G401 (cell line): Measurements from ENCODE around the gene PTK6. TPM values are rescaled to one million over a fixed set of nuclear protein-coding genes. Genes with fewer than 3 reads are reported as not detected.

ENCODE experiments used
- DNase-seq: peaks from one replicate; pipeline ENCODE4 v3.0.0-alpha.2; 2015; ENCODE audit warnings: low spot score
- in situ Hi-C: cut with HindIII; loops from 2 replicates; pipeline ENCODE4 v1.10.0; 2016; ENCODE audit warnings: low sequenced_read_pairs, mixed read lengths
- total RNA-seq: library from RNA; depleted of rRNA; stranded (reverse); fragments of >200 nt; shearing (Covaris generic); gene quantifications from 2 replicates; pipeline ENCODE4 v1.2.3, GENCODE V29; 2014; rRNA removed

PTK6 gene
- total RNA-seq = 0.10 TPM in 1 of 2 replicates, not detected in the other

GRCh38 chr20:63536997-63537524 is at the start of gene PTK6:
Gene PTK6 (minus strand): TSS chr20:63537376. CDS start chr20:63537314, 62 bp downstream.
- in situ Hi-C loops = no loop called here
- DNase-seq = no peak

GRCh38 chr20:63586797-63587196 is 49.6 kb upstream of the PTK6 start:
- in situ Hi-C loops = no loop called here
- no peak for DNase-seq

DNA sequence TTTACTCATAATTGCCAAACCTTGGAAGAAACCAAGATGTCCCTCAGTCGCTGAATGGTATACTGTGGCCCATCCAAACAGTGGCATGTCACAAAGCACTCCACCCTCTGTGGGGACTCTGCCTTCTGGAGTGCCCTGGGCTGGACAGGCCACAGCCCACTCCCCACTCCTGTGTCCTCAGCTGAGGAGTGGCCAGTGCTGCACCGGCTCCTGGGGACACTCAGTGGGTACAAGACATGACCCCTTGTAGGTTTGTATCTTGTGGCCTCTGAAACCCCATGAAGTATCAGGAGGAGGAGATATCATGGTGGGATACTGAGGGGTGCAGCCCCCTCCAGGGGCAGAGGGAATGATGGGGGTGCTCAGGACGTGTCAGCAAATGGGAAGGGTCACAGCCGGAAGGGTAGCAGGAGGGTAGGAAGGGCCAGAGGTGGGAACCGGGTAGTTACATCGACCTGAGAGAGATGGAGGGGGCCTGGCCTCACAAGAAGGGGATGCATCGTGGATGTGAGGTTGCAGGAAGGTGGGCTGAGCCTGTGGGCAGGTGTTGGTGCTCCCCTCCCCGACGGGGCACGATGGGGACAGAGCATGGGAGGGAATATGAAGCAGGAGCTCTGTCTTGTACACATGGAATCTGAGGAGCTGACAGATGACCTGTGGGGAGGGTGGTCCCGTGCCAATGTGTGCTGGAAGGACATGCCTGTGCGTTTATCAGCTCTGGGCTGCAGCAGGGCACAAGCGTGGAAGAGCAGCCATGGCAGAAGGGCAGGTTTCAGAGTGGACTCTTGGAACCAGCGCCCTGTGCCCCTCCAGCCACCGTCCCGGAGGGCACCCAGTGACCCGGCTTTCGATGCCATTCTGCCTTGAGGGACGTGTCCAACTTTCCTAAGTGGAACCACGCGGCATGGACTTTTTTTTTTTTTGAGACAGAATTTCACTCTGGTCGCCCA is 48.7 kb upstream of the PTK6 start:
- in situ Hi-C loops = no loop called here

DNA sequence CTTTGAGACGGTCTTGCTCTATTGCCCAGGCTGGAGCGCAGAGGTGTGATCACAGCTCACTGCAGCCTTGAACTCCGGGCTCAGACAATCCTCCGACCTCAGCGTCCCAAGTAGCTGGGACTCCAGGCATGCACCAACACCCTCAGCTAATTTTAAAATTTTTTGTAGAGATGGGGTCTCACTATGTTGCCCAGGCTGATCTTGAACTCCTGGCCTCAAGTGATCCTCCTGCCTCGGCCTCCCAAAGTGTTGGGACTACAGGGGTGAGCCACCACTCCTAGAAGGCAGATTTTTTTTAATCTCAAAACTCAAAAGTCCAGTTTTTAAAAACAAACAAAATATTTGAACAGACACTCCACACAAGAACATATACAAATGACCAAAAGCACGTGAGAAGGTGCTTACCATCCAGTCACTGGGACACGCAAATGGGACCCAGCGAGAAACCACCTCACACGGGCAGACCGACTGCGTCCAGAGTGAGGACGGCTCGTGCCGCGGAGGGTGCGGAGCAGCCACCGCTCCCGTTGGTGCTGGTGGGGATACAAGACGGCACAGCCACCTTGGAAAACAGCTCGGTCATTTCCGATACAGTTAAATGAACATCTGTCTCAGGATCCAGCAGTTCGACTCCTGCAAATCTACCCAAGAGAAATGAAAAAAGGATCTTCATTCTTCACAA is 45.3 kb upstream of the PTK6 start:
- no peak for DNase-seq
- in situ Hi-C loops = no loop called here

More for the DNA sequence above, 48.7 kb upstream of the PTK6 start:
- no peak for DNase-seq

GRCh38 chr20:63580796-63581461 is 43.8 kb upstream of the PTK6 start:
- peak; percentile 76 for DNase-seq
- in situ Hi-C loops = no loop called here

- in situ Hi-C loops = no loop called here
- no peak for DNase-seq
Observed at GRCh38 chr20:63579017-63579694, 42.0 kb upstream of the PTK6 start.

DNA sequence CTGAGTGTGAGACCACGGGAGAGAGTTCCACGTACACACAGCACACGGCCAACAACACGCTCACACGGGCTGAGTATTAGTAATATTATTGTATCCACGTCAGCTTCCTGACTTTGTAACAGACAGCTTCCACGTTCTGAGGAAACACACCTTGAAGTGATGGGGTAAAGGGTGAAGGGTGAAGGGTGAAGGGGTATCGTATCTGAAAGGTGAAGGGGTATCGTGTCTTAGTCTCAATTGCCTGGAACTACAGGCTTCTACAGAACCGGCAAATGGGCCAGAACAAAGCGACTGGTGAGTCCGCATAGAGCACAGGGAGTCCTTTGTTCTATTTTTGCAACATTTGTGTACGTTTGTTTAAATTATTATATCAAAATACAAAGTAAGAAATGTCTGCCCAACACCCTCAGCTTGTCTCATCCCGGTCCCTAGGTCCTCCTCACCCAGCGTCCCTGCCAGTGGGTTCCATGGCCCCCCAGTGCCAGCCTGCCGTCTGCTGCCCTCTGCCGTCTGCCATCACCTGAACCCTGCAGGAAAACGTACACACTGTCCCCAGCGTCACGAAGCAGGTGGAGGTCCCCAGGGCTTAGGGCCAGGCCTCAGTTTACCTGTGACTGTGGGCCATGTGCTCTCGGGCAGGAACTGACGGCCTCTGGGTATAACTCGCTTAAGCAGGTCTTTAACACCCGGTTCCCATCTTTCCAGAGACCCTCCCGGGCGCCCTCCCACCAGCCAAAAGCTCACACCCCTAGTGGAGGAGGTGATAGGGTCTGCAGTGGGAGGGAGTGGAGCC is 41.2 kb upstream of the PTK6 start:
- in situ Hi-C loops = no loop called here
- DNase-seq = no peak

- in situ Hi-C loops = no loop called here
Observed at GRCh38 chr20:63577317-63577894, 40.2 kb upstream of the PTK6 start.

DNA sequence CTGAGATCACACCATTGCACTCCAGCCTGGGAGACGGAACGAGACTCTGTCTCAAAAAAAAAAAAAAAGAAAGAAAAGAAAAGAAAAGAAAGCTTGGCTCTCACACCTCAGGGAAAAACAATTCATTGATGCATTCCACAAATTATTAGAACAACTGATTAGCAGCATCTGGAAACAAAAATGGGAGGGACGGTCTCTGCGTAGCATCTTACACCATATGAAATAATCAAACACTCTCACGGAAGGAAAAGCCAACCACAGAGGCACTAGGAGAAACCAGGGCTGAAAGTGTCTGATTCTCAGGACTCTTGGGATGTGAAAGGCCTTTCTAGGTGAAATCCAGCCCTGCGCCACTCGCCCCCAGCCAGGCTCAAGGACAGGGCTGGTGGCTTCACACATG is 39.1 kb upstream of the PTK6 start:
- in situ Hi-C loops = no loop called here

More at GRCh38 chr20:63577317-63577894, 40.2 kb upstream of the PTK6 start:
- peak; percentile 63 for DNase-seq

GRCh38 chr20:63574829-63575743 is 37.9 kb upstream of the PTK6 start:
- in situ Hi-C loops = no loop called here

More for the DNA sequence above, 39.1 kb upstream of the PTK6 start:
- no peak for DNase-seq

DNA sequence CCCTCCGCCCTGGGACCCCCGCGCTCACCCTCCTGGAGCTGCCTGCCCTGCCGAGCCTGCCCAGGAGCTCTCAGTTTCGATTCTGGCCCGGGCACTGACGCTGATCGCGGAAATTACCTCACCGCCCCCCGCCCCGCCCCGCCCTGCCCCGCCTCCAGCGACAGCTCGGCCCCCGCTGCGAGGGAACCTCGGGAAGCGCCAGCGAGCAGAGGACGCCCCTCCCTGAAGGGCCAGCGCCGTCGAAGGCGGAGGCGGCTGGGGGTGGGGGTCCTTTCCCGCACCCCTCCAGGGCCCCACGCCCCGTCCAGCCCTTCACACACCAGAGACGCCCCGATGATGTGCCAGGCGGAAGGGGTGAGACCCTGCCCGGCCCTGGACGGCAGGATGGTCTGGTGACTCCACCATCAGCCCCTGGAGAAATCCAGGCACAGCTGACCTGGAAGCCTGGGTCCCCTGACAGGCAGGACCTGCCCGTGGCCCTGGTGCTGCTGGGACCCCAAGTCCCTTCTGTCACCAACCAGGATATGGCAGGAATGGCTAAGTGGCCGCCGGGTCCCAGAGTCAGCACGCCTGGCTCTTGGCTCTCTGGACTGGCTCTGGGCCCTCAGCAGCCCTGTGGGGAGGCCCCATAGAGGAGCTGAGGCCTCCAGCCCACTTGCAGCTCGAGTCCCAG is 37.1 kb upstream of the PTK6 start, which contains the start of gene HELZ2:
TSS of gene HELZ2 (minus strand) at position 84 of the 673 bp plus-strand sequence. CDS start 1,854 bp downstream, outside the sequence.
- DNase-seq = no peak
- in situ Hi-C loops = no loop called here

More at GRCh38 chr20:63574829-63575743, 37.9 kb upstream of the PTK6 start:
- DNase-seq = no peak

DNA sequence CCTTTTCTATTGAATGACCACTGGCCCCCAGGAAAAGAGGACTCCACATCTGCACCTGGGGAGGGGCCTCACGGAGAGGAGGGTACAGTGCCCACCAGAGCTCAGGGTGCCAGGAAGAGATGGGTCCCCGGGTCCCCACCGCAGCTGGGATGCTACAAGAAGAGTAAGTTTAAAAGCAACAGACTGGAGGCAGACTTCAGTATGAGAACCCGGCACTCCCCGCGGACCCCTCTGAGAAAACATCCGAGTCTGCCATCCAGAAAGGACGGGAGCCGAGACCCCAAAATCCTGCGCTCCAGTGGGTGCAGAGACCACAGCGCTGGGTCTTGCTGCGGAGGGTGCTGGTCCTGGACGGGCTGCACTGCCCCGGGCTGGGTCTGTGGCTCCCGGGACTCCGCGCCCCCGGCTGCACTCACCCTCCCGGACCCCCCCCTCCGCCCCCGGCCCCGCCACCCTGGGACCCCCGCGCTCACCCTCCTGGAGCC is 36.5 kb upstream of the PTK6 start:
- in situ Hi-C loops = no loop called here
- DNase-seq = no peak

- in situ Hi-C loops = no loop called here
- DNase-seq = no peak
Observed at GRCh38 chr20:63572788-63573646, 35.8 kb upstream of the PTK6 start.

- in situ Hi-C loops = no loop called here
- no peak for DNase-seq
Observed at GRCh38 chr20:63572071-63572787, 35.1 kb upstream of the PTK6 start.
